SK-N-SH treated with all-trans-retinoic acid at 6 μM for 48 hours (cell line): ENCODE data around the gene AMY2B.
A peak's percentile ranks its signal among the peaks of the same experiment; 100 is the strongest.
"Not testable (repeated sequence)": the region's sequence is repeated elsewhere in the genome, so short reads cannot be mapped to it uniquely, and the experiment has no call there.

Experiments
- ATAC-seq: fragments of 200-7000 bp; cut with Tn5 transposase; 3 replicates; pipeline ENCODE4 v1.9.1; 2020; ENCODE audit warnings: mild to moderate bottlenecking, moderate library complexity
- ARNTL ChIP-seq: fragments of 450-650 bp; formaldehyde crosslinking; IDR thresholded peaks from 2 replicates; pipeline ENCODE4 v1.5.0; 2020; ENCODE audit warnings: low read depth, mild to moderate bottlenecking, moderate library complexity, borderline replicate concordance
- BACH2 ChIP-seq: fragments of 250-450 bp; sonication (Bioruptor Pico); IDR thresholded peaks from 2 replicates; pipeline ENCODE4 v1.9.0; 2021; ENCODE audit warnings: mild to moderate bottlenecking, borderline replicate concordance
- CSDC2 ChIP-seq: fragments of 250-450 bp; sonication (Bioruptor Pico); IDR thresholded peaks from 2 replicates; pipeline ENCODE4 v1.5.0; 2020; ENCODE audit warnings: mild to moderate bottlenecking, moderate library complexity
- CSRNP3 ChIP-seq: fragments of 250-450 bp; sonication (Bioruptor Pico); IDR thresholded peaks from 2 replicates; pipeline ENCODE4 v1.5.1; 2021; ENCODE audit warnings: mild to moderate bottlenecking, moderate library complexity
- ESRRG ChIP-seq: fragments of 250-450 bp; sonication (Bioruptor Pico); IDR thresholded peaks from 2 replicates; pipeline ENCODE4 v1.6.1; 2021; ENCODE audit warnings: mild to moderate bottlenecking
- GLIS3 ChIP-seq: fragments of 250-450 bp; sonication (Bioruptor Pico); IDR thresholded peaks from 2 replicates; pipeline ENCODE4 v1.5.0; 2020; ENCODE audit warnings: mild to moderate bottlenecking, moderate library complexity
- ISL1 ChIP-seq: fragments of 250-450 bp; sonication (Bioruptor Pico); IDR thresholded peaks from 2 replicates; pipeline ENCODE4 v2.1.2; 2022; ENCODE audit warnings: mild to moderate bottlenecking, moderate library complexity
- OSR1 ChIP-seq: fragments of 250-450 bp; sonication (Bioruptor Pico); IDR thresholded peaks from 2 replicates; pipeline ENCODE4 v1.8.0; 2022; ENCODE audit warnings: moderate library complexity, mild to moderate bottlenecking, inconsistent platforms
- PATZ1 ChIP-seq: fragments of 250-450 bp; sonication (Bioruptor Pico); IDR thresholded peaks from 2 replicates; pipeline ENCODE4 v1.8.0; 2020; ENCODE audit warnings: mild to moderate bottlenecking, moderate library complexity, borderline replicate concordance
- POU6F1 ChIP-seq: fragments of 250-450 bp; sonication (Bioruptor Pico); IDR thresholded peaks from 2 replicates; pipeline ENCODE4 v1.8.0; 2021; ENCODE audit warnings: low read depth, mild to moderate bottlenecking, moderate library complexity, borderline replicate concordance
- PPARA ChIP-seq: fragments of 250-450 bp; sonication (Bioruptor Pico); IDR thresholded peaks from 2 replicates; pipeline ENCODE4 v1.5.0; 2020; ENCODE audit warnings: mild to moderate bottlenecking, borderline replicate concordance
- RARB ChIP-seq: fragments of 250-450 bp; sonication (Bioruptor Pico); IDR thresholded peaks from 2 replicates; pipeline ENCODE4 v1.8.0; 2021; ENCODE audit warnings: mild to moderate bottlenecking, moderate library complexity
- SNAI2 ChIP-seq: fragments of 250-450 bp; sonication (Bioruptor Pico); IDR thresholded peaks from 2 replicates; pipeline ENCODE4 v1.5.0; 2020; ENCODE audit warnings: mild to moderate bottlenecking, moderate library complexity
- TCF4 ChIP-seq: fragments of 250-450 bp; sonication (Bioruptor Pico); IDR thresholded peaks from 2 replicates; pipeline ENCODE4 v1.8.0; 2021; ENCODE audit warnings: mild to moderate bottlenecking, moderate library complexity, borderline replicate concordance
- TOX ChIP-seq: fragments of 250-450 bp; sonication (Bioruptor Pico); IDR thresholded peaks from 2 replicates; pipeline ENCODE4 v1.8.0; 2021; ENCODE audit warnings: mild to moderate bottlenecking, moderate library complexity, borderline replicate concordance
- TSHZ2 ChIP-seq: fragments of 250-450 bp; sonication (Bioruptor Pico); IDR thresholded peaks from 2 replicates; pipeline ENCODE4 v1.5.0; 2020; ENCODE audit warnings: mild to moderate bottlenecking, moderate library complexity
- ZC3H10 ChIP-seq: fragments of 250-450 bp; sonication (Bioruptor Pico); IDR thresholded peaks from 2 replicates; pipeline ENCODE4 v1.5.1; 2021; ENCODE audit warnings: mild to moderate bottlenecking, moderate library complexity
- ZFP3 ChIP-seq: fragments of 250-450 bp; sonication (Bioruptor Pico); IDR thresholded peaks from 2 replicates; pipeline ENCODE4 v1.5.0; 2020; ENCODE audit warnings: mild to moderate bottlenecking, moderate library complexity
- ZFP30 ChIP-seq: fragments of 450-650 bp; formaldehyde crosslinking; IDR thresholded peaks from 2 replicates; pipeline ENCODE4 v1.5.0; 2022; ENCODE audit warnings: mild to moderate bottlenecking, moderate library complexity
- ZNF565 ChIP-seq: fragments of 450-650 bp; formaldehyde crosslinking; conservative IDR thresholded peaks from 2 replicates; pipeline ENCODE4 v1.5.0; 2020; ENCODE audit warnings: low read depth, mild to moderate bottlenecking, moderate library complexity
- ZNF70 ChIP-seq: fragments of 450-650 bp; formaldehyde crosslinking; IDR thresholded peaks from 2 replicates; pipeline ENCODE4 v1.5.0; 2020; ENCODE audit warnings: mild to moderate bottlenecking, moderate library complexity
- ZNF8 ChIP-seq: fragments of 450-650 bp; formaldehyde crosslinking; IDR thresholded peaks from 2 replicates; pipeline ENCODE4 v1.5.0; 2020; ENCODE audit warnings: mild to moderate bottlenecking, moderate library complexity

The AMY2B gene

GRCh38 chr1:103571289-103571688 is at the start of gene AMY2B:
TSS of gene AMY2B (plus strand) at chr1:103571589. CDS start at chr1:103571603, 14 bp downstream.
- ATAC-seq, result not testable (repeated sequence)

- no peak for ATAC-seq
- no peak for TF ChIP-seq ZC3H10 (CRISPR knock-in tag)
- no peak for TF ChIP-seq SNAI2 (CRISPR knock-in tag)
Measured at GRCh38 chr1:103523346-103523745, 48.0 kb upstream of the AMY2B start.

- peak; percentile 86 for ATAC-seq
- TF ChIP-seq ZFP3 (no peak), ZNF8 (CRISPR knock-in tag) (no peak), TOX (no peak), OSR1 (CRISPR knock-in tag) (no peak), CSRNP3 (CRISPR knock-in tag) (no peak), SNAI2 (CRISPR knock-in tag) (no peak), ZC3H10 (CRISPR knock-in tag) (no peak), TCF4 (no peak), ISL1 (CRISPR knock-in tag) (no peak), ESRRG (no peak), CSDC2 (CRISPR knock-in tag) (no peak), RARB (CRISPR knock-in tag) (no peak), GLIS3 (CRISPR knock-in tag) (no peak), BACH2 (CRISPR knock-in tag) (no peak), ZNF565 (CRISPR knock-in tag) (no peak), PPARA (CRISPR knock-in tag) (no peak), ZNF70 (no peak), ARNTL (CRISPR knock-in tag) (no peak), TSHZ2 (no peak)
Measured at GRCh38 chr1:103525114-103525606, 46.2 kb upstream of the AMY2B start.

- ATAC-seq, result peak; percentile 91
- TF ChIP-seq ZNF565 (CRISPR knock-in tag), result no peak
- no peak for TF ChIP-seq TSHZ2
- TF ChIP-seq TCF4, result no peak
- TF ChIP-seq ZNF70, result no peak
- TF ChIP-seq ZNF8 (CRISPR knock-in tag), result no peak
- no peak for TF ChIP-seq CSRNP3 (CRISPR knock-in tag)
- TF ChIP-seq ZFP3, result no peak
- no peak for TF ChIP-seq PPARA (CRISPR knock-in tag)
- no peak for TF ChIP-seq ZFP30 (CRISPR knock-in tag)
- no peak for TF ChIP-seq ESRRG
- no peak for TF ChIP-seq TOX
- TF ChIP-seq GLIS3 (CRISPR knock-in tag), result no peak
- TF ChIP-seq OSR1 (CRISPR knock-in tag), result no peak
- TF ChIP-seq ZC3H10 (CRISPR knock-in tag), result no peak
- TF ChIP-seq PATZ1 (CRISPR knock-in tag), result no peak
- TF ChIP-seq SNAI2 (CRISPR knock-in tag), result no peak
- TF ChIP-seq ISL1 (CRISPR knock-in tag), result no peak
- no peak for TF ChIP-seq POU6F1 (CRISPR knock-in tag)
Measured at GRCh38 chr1:103525607-103526507, 45.5 kb upstream of the AMY2B start, which contains the start of gene RNPC3. TSS of gene RNPC3 (plus strand) at chr1:103525699. CDS start at chr1:103526071, 372 bp downstream.
